H1 (cell line): ENCODE measurements around the gene SYDE2.

Experiments used
- CBX8 ChIP-seq: fragments of 300-800, 300-1000 bp; sonication (generic); IDR thresholded peaks from 2 replicates; pipeline ENCODE4 v1.7.1; 2016; ENCODE audit warnings: low read depth, low read length, borderline replicate concordance
- CEBPB ChIP-seq: IDR thresholded peaks from 2 replicates; pipeline ENCODE4 v1.6.1; 2012; ENCODE audit warnings: low read depth, low read length
- CHD2 ChIP-seq: IDR thresholded peaks from 2 replicates; pipeline ENCODE4 v1.6.1; 2012; ENCODE audit warnings: low read length, improper control_type of control experiment
- EP300 ChIP-seq, 2 experiments: IDR thresholded peaks; 1 replicate in 1 of 2; 2 replicates in 1 of 2; pipeline ENCODE4 v1.6.1; 2011 to 2012; ENCODE audit warnings: low read depth in 2 of 2, low read length in 2 of 2, mild to moderate bottlenecking in 2 of 2, borderline replicate concordance in 1 of 2, inconsistent platforms in 1 of 2, moderate library complexity in 1 of 2
- POLR2A ChIP-seq, 2 experiments: IDR thresholded peaks; 1 replicate in 1 of 2; 2 replicates in 1 of 2; pipeline ENCODE4 v1.6.1; 2011; ENCODE audit warnings: low read depth in 2 of 2, low read length in 2 of 2, mild to moderate bottlenecking in 2 of 2; ENCODE audit errors: control extremely low read depth in 1 of 2
- RFX5 ChIP-seq: IDR thresholded peaks from 2 replicates; pipeline ENCODE4 v1.6.1; 2011; ENCODE audit warnings: low read depth, low read length, improper control_type of control experiment, borderline replicate concordance
- TBP ChIP-seq: IDR thresholded peaks from 2 replicates; pipeline ENCODE4 v1.6.1; 2011; ENCODE audit warnings: low read depth, low read length, improper control_type of control experiment
- TF ChIP-seq, protein P1 (sequence below), 3 experiments: IDR thresholded peaks; 1 replicate in 2 of 3; 2 replicates in 1 of 3; pipeline versions ENCODE4 v1.5.1 to v1.6.1; 2011; ENCODE audit warnings: low read length in 3 of 3, mild to moderate bottlenecking in 3 of 3, inconsistent platforms in 2 of 3, low read depth in 1 of 3, moderate library complexity in 1 of 3; ENCODE audit not compliant: insufficient read depth in 1 of 3; ENCODE audit errors: control extremely low read depth in 1 of 3
- TF ChIP-seq, protein P2 (sequence below): IDR thresholded peaks from 2 replicates; pipeline ENCODE4 v1.6.1; 2012; ENCODE audit warnings: inconsistent platforms
- TF ChIP-seq, protein P3 (sequence below): IDR thresholded peaks from 2 replicates; pipeline ENCODE4 v1.6.1; 2012; ENCODE audit warnings: inconsistent platforms

DNA sequence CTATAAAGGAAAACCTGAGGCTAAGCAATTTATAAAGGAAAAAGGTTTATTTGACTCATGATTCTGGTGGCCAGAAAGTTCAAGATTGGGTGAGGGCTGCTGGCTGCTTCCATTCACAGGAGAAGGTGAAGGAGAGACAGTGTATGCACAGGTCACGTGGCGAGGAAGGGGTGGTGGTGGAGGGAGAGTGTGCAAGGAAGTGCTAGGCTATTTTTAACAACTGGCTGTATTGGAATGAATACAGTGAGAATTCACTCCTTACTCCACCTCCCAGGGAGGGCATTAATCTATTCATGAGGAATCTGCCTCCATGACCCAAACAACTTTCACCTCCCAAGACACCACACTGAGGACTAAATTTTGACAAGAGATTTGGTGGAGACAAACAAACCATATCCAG lies 51.0 kb downstream of the SYDE2 start:
- TF ChIP-seq, protein P1, sequence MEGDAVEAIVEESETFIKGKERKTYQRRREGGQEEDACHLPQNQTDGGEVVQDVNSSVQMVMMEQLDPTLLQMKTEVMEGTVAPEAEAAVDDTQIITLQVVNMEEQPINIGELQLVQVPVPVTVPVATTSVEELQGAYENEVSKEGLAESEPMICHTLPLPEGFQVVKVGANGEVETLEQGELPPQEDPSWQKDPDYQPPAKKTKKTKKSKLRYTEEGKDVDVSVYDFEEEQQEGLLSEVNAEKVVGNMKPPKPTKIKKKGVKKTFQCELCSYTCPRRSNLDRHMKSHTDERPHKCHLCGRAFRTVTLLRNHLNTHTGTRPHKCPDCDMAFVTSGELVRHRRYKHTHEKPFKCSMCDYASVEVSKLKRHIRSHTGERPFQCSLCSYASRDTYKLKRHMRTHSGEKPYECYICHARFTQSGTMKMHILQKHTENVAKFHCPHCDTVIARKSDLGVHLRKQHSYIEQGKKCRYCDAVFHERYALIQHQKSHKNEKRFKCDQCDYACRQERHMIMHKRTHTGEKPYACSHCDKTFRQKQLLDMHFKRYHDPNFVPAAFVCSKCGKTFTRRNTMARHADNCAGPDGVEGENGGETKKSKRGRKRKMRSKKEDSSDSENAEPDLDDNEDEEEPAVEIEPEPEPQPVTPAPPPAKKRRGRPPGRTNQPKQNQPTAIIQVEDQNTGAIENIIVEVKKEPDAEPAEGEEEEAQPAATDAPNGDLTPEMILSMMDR (IDR thresholded peaks at IDR 0.05; ENCODE audit: control extremely low read depth in 1 of 3, insufficient read depth in 1 of 3, low read depth in 1 of 3, low read length in 3 of 3), result no peak
- no peak for TF ChIP-seq CBX8
- TF ChIP-seq TBP, result no peak
- TF ChIP-seq, protein P2, sequence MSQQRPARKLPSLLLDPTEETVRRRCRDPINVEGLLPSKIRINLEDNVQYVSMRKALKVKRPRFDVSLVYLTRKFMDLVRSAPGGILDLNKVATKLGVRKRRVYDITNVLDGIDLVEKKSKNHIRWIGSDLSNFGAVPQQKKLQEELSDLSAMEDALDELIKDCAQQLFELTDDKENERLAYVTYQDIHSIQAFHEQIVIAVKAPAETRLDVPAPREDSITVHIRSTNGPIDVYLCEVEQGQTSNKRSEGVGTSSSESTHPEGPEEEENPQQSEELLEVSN, result no peak
- TF ChIP-seq, protein P3, sequence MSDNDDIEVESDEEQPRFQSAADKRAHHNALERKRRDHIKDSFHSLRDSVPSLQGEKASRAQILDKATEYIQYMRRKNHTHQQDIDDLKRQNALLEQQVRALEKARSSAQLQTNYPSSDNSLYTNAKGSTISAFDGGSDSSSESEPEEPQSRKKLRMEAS, result no peak
- TF ChIP-seq EP300 (IDR thresholded peaks at IDR 0.05; ENCODE audit: borderline replicate concordance in 1 of 2, low read depth in 2 of 2, low read length in 2 of 2), result no peak
- no peak for TF ChIP-seq POLR2A (IDR thresholded peaks at IDR 0.05; ENCODE audit: control extremely low read depth in 1 of 2, low read depth in 2 of 2, low read length in 2 of 2)
- TF ChIP-seq CHD2, result no peak
- no peak for TF ChIP-seq CEBPB
- no peak for TF ChIP-seq RFX5
